Measurements from ENCODE around the gene TOB2. TPM values are rescaled to one million over a fixed set of nuclear protein-coding genes. Genes with fewer than 3 reads are reported as not detected.

Gene TOB2
- total and polyA plus RNA-seq, 7 donors = 9.5 to 111 (median 26.1) TPM

- H3K27ac ChIP-seq = peak overlapping the region; percentile 63
- DNase-seq = no peak
- no peaks in the 10 kb centered on the region for H3K9me3 ChIP-seq
- intact Hi-C loops (cut with DNase I) = no loop called here
- 49 to 60% (median 51%) methylated on average over 4 of the region's 4 CpGs for WGBS, 3 donors
- H3K4me3 ChIP-seq = no peak overlapping the region
- ATAC-seq = no peak
- no peak for TF ChIP-seq CTCF (IDR thresholded peaks at IDR 0.05)
- peaks cover 0 to 2% of the 10 kb centered on the region in 2 donors for H3K36me3 ChIP-seq (ENCODE audit: insufficient read depth in 1 of 2, low read depth in 1 of 2)
- H3K4me1 ChIP-seq = peaks cover 71% of the 10 kb centered on the region
- H3K27me3 ChIP-seq (ENCODE audit: insufficient read depth in 3 of 3, low read length in 2 of 3) = no peaks in the 10 kb centered on the region
These were observed 41.5 kb upstream of the TOB2 start for GRCh38 chr22:41488076-41488475.

GRCh38 chr22:41487037-41487935 lies 40.7 kb upstream of the TOB2 start:
- Histone ChIP-seq H3K4me1 (peaks cover 79% of the 10 kb centered on the region), H3K27me3 (ENCODE audit: insufficient read depth in 3 of 3, low read length in 2 of 3) (no peaks in the 10 kb centered on the region), H3K9me3 (no peaks in the 10 kb centered on the region), H3K27ac (peak overlapping the region; percentile 63), H3K36me3 (ENCODE audit: insufficient read depth in 1 of 2, low read depth in 1 of 2) (peaks cover 0 to 2% of the 10 kb centered on the region in 2 donors), H3K4me3 (no peak overlapping the region)
- no peak for TF ChIP-seq CTCF (IDR thresholded peaks at IDR 0.05)
- no peak for DNase-seq
- ATAC-seq = peak in 3 of 4 donors; percentile 24 to 54 (median 30)
- 44 to 62% (median 50%) methylated on average over 8 of the region's 8 CpGs for WGBS, 3 donors
- intact Hi-C loops (cut with DNase I) = no loop called here

- Histone ChIP-seq H3K27me3 (ENCODE audit: insufficient read depth in 3 of 3, low read length in 2 of 3) (no peaks in the 10 kb centered on the region), H3K36me3 (ENCODE audit: insufficient read depth in 1 of 2, low read depth in 1 of 2) (peaks cover 0 to 2% of the 10 kb centered on the region in 2 donors), H3K4me3 (no peak overlapping the region), H3K4me1 (peaks cover 87% of the 10 kb centered on the region), H3K9me3 (no peaks in the 10 kb centered on the region), H3K27ac (peak overlapping the region; percentile 89)
- DNase-seq (peak in 1 of 2 donors; percentile 23), ATAC-seq (no peak)
- 59 to 71% (median 62%) methylated on average over 7 of the region's 7 CpGs for WGBS, 3 donors
- intact Hi-C loops (cut with DNase I) = no loop called here
- TF ChIP-seq CTCF (IDR thresholded peaks at IDR 0.05) = no peak
These were observed 38.4 kb upstream of the TOB2 start for GRCh38 chr22:41485033-41485432.

GRCh38 chr22:41482319-41482935 lies 35.8 kb upstream of the TOB2 start:
- WGBS, 3 donors = 39 to 50% (median 42%) methylated on average over 2 of the region's 2 CpGs
- intact Hi-C loops (cut with DNase I) = no loop called here
- Histone ChIP-seq H3K36me3 (ENCODE audit: insufficient read depth in 1 of 2, low read depth in 1 of 2) (peaks cover 2 to 8% of the 10 kb centered on the region in 2 donors), H3K4me3 (no peak overlapping the region), H3K9me3 (no peaks in the 10 kb centered on the region), H3K27ac (peak overlapping the region; percentile 89), H3K4me1 (peaks cover 90% of the 10 kb centered on the region), H3K27me3 (ENCODE audit: insufficient read depth in 3 of 3, low read length in 2 of 3) (no peaks in the 10 kb centered on the region)
- no peak for ATAC-seq
- DNase-seq = no peak
- no peak for TF ChIP-seq CTCF (IDR thresholded peaks at IDR 0.05)

Data from psoas muscle (tissue), 8 donors.